Mucosa of rectum (tissue), 2 donors: ENCODE data around the gene GMFB.
A peak's percentile ranks its signal among the peaks of the same experiment; 100 is the strongest.

Experiments
- H3K27ac ChIP-seq, 2 donors: one replicate each; pipeline ENCODE4 v1.7.0; 2013; ENCODE audit warnings: inconsistent platforms in 2 of 2, low read depth in 2 of 2, low read length in 2 of 2
- H3K27me3 ChIP-seq, 2 donors: one replicate each; pipeline ENCODE4 v1.7.0; 2013; ENCODE audit warnings: low read length in 2 of 2; ENCODE audit not compliant: control insufficient read depth in 2 of 2, insufficient read depth in 2 of 2
- H3K36me3 ChIP-seq, 2 donors: one replicate each; pipeline ENCODE4 v1.7.0; 2013; ENCODE audit warnings: low read length in 2 of 2; ENCODE audit not compliant: control insufficient read depth in 2 of 2, insufficient read depth in 2 of 2
- H3K4me1 ChIP-seq, 2 donors: one replicate each; pipeline ENCODE4 v1.7.0; 2013; ENCODE audit warnings: low read length in 2 of 2, mild to moderate bottlenecking in 1 of 2; ENCODE audit not compliant: control insufficient read depth in 2 of 2, insufficient read depth in 2 of 2
- H3K4me3 ChIP-seq, 2 donors: one replicate each; pipeline ENCODE4 v1.7.0; 2013; ENCODE audit warnings: low read length in 2 of 2
- H3K9ac ChIP-seq, 2 donors: one replicate each; pipeline ENCODE4 v1.7.0; 2013; ENCODE audit warnings: low read length in 2 of 2, low read depth in 1 of 2, mild to moderate bottlenecking in 1 of 2
- H3K9me3 ChIP-seq, 2 donors: one replicate each; pipeline ENCODE4 v1.7.0; 2013; ENCODE audit warnings: low read length in 2 of 2; ENCODE audit not compliant: control insufficient read depth in 2 of 2
- donor health status: healthy.
- donor health status: Normal muscosa, but diverticular disease.

The GMFB gene

GRCh38 chr14:54488646-54489317 is at the start of gene GMFB:
Gene GMFB (minus strand): TSS chr14:54488980. CDS start chr14:54488927, 53 bp downstream.
- H3K9me3 ChIP-seq, result no peaks in the 10 kb centered on the region
- no peaks in the 10 kb centered on the region for H3K27me3 ChIP-seq
- H3K4me3 ChIP-seq, result peak within 1 kb of the TSS; percentile 94 to 98
- peaks cover 0 to 2% of the 10 kb centered on the region in 2 donors for H3K36me3 ChIP-seq
- H3K9ac ChIP-seq, result peak within 1 kb of the TSS; percentile 96
- H3K27ac ChIP-seq, result peak within 1 kb of the TSS; percentile 96 to 97
- H3K4me1 ChIP-seq, result peaks cover 8 to 22% of the 10 kb centered on the region in 2 donors

- no peak overlapping the region for H3K27ac ChIP-seq
- H3K4me3 ChIP-seq, result no peak overlapping the region
- H3K9ac ChIP-seq, result no peak overlapping the region
- H3K9me3 ChIP-seq, result no peaks in the 10 kb centered on the region
- H3K27me3 ChIP-seq, result no peaks in the 10 kb centered on the region
- H3K4me1 ChIP-seq, result peaks cover 0 to 3% of the 10 kb centered on the region in 2 donors
- peaks cover 3 to 4% of the 10 kb centered on the region in 2 donors for H3K36me3 ChIP-seq
Measured at GRCh38 chr14:54538055-54538454, 49.3 kb upstream of the GMFB start.

GRCh38 chr14:54537651-54538050 is 48.9 kb upstream of the GMFB start:
- Histone ChIP-seq H3K9me3 (no peaks in the 10 kb centered on the region), H3K36me3 (peaks cover 3 to 4% of the 10 kb centered on the region in 2 donors), H3K9ac (no peak overlapping the region), H3K27me3 (no peaks in the 10 kb centered on the region), H3K27ac (no peak overlapping the region), H3K4me1 (peaks cover 0 to 3% of the 10 kb centered on the region in 2 donors), H3K4me3 (no peak overlapping the region)

GRCh38 chr14:54535646-54536045 is 46.9 kb upstream of the GMFB start:
- no peak overlapping the region for H3K4me3 ChIP-seq
- H3K9ac ChIP-seq, result no peak overlapping the region
- no peak overlapping the region for H3K27ac ChIP-seq

GRCh38 chr14:54535126-54535525 is 46.3 kb upstream of the GMFB start:
- H3K27me3 ChIP-seq, result no peaks in the 10 kb centered on the region
- peaks cover 0 to 3% of the 10 kb centered on the region in 2 donors for H3K4me1 ChIP-seq
- no peaks in the 10 kb centered on the region for H3K9me3 ChIP-seq
- H3K36me3 ChIP-seq, result peaks cover 3 to 4% of the 10 kb centered on the region in 2 donors
- H3K9ac ChIP-seq, result no peak overlapping the region
- no peak overlapping the region for H3K27ac ChIP-seq
- no peak overlapping the region for H3K4me3 ChIP-seq

More at GRCh38 chr14:54535646-54536045, 46.9 kb upstream of the GMFB start:
- Histone ChIP-seq H3K4me1 (peaks cover 0 to 3% of the 10 kb centered on the region in 2 donors), H3K9me3 (no peaks in the 10 kb centered on the region), H3K36me3 (peaks cover 3 to 4% of the 10 kb centered on the region in 2 donors), H3K27me3 (no peaks in the 10 kb centered on the region)

GRCh38 chr14:54533100-54533499 is 44.3 kb upstream of the GMFB start:
- no peak overlapping the region for H3K9ac ChIP-seq
- no peak overlapping the region for H3K4me3 ChIP-seq
- H3K27me3 ChIP-seq, result no peaks in the 10 kb centered on the region
- H3K9me3 ChIP-seq, result no peaks in the 10 kb centered on the region
- H3K4me1 ChIP-seq, result peaks cover 0 to 8% of the 10 kb centered on the region in 2 donors
- no peak overlapping the region for H3K27ac ChIP-seq
- peaks cover under 1 to 1% of the 10 kb centered on the region in 2 donors for H3K36me3 ChIP-seq

- H3K9me3 ChIP-seq, result no peaks in the 10 kb centered on the region
- H3K27ac ChIP-seq, result no peak overlapping the region
- H3K4me3 ChIP-seq, result no peak overlapping the region
- H3K36me3 ChIP-seq, result no peaks in the 10 kb centered on the region
- H3K9ac ChIP-seq, result no peak overlapping the region
- H3K4me1 ChIP-seq, result peaks cover 0 to 8% of the 10 kb centered on the region in 2 donors
- H3K27me3 ChIP-seq, result no peaks in the 10 kb centered on the region
Measured at GRCh38 chr14:54532111-54533012, 43.6 kb upstream of the GMFB start.

GRCh38 chr14:54529811-54530210 is 41.0 kb upstream of the GMFB start:
- H3K9me3 ChIP-seq, result no peaks in the 10 kb centered on the region
- no peaks in the 10 kb centered on the region for H3K27me3 ChIP-seq
- H3K4me1 ChIP-seq, result peaks cover 0 to 5% of the 10 kb centered on the region in 2 donors
- no peak overlapping the region for H3K4me3 ChIP-seq
- no peak overlapping the region for H3K27ac ChIP-seq
- H3K36me3 ChIP-seq, result peaks cover 0 to 2% of the 10 kb centered on the region in 2 donors
- H3K9ac ChIP-seq, result no peak overlapping the region

GRCh38 chr14:54528973-54529372 is 40.2 kb upstream of the GMFB start:
- H3K36me3 ChIP-seq, result peaks cover 0 to 10% of the 10 kb centered on the region in 2 donors
- no peak overlapping the region for H3K27ac ChIP-seq
- no peaks in the 10 kb centered on the region for H3K9me3 ChIP-seq

GRCh38 chr14:54524410-54524809 is 35.6 kb upstream of the GMFB start:
- Histone ChIP-seq H3K27ac (no peak overlapping the region), H3K9ac (no peak overlapping the region), H3K27me3 (no peaks in the 10 kb centered on the region), H3K36me3 (peaks cover 4 to 23% of the 10 kb centered on the region in 2 donors), H3K9me3 (no peaks in the 10 kb centered on the region), H3K4me3 (no peak overlapping the region), H3K4me1 (peaks cover 0 to under 1% of the 10 kb centered on the region in 2 donors)

More at GRCh38 chr14:54528973-54529372, 40.2 kb upstream of the GMFB start:
- no peak overlapping the region for H3K9ac ChIP-seq
- no peak overlapping the region for H3K4me3 ChIP-seq
- H3K4me1 ChIP-seq, result peaks cover 0 to 5% of the 10 kb centered on the region in 2 donors
- H3K27me3 ChIP-seq, result no peaks in the 10 kb centered on the region
